HG03575 (cell line): ENCODE data around the gene USP17L25.
"Not testable (repeated sequence)": the region's sequence is repeated elsewhere in the genome, so short reads cannot be mapped to it uniquely, and the experiment has no call there.

Experiments
- ATAC-seq: cut with Tn5 transposase; IDR thresholded peaks from one replicate; pipeline ENCODE4 v1.9.1; 2021; ENCODE audit not compliant: unreplicated experiment, insufficient number of reproducible peaks, low FRiP score; ENCODE audit errors: extremely low read depth

USP17L25 gene, protein sequence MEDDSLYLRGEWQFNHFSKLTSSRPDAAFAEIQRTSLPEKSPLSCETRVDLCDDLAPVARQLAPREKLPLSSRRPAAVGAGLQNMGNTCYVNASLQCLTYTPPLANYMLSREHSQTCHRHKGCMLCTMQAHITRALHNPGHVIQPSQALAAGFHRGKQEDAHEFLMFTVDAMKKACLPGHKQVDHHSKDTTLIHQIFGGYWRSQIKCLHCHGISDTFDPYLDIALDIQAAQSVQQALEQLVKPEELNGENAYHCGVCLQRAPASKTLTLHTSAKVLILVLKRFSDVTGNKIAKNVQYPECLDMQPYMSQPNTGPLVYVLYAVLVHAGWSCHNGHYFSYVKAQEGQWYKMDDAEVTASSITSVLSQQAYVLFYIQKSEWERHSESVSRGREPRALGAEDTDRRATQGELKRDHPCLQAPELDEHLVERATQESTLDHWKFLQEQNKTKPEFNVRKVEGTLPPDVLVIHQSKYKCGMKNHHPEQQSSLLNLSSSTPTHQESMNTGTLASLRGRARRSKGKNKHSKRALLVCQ

DNA sequence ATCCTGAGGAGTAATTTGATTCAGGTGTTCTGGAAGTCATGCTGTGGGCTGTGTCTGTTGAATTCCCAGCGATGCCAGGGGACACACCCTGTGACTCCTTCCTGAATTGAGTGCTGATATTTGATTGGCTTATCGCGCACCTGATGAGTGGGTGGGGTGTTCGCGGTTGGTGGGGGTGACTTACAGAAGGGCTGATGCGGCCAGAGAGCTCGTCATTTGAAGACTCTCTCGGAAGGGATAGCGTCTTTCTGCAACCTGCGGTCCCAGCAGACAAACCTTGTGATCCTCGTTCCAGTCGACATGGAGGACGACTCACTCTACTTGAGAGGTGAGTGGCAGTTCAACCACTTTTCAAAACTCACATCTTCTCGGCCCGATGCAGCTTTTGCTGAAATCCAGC lies at the start of gene USP17L25:
TSS of gene USP17L25 (plus strand) at position 301 of the 400 bp plus-strand sequence. CDS start at position 301, 0 bp downstream.
- ATAC-seq: not testable (repeated sequence)

DNA sequence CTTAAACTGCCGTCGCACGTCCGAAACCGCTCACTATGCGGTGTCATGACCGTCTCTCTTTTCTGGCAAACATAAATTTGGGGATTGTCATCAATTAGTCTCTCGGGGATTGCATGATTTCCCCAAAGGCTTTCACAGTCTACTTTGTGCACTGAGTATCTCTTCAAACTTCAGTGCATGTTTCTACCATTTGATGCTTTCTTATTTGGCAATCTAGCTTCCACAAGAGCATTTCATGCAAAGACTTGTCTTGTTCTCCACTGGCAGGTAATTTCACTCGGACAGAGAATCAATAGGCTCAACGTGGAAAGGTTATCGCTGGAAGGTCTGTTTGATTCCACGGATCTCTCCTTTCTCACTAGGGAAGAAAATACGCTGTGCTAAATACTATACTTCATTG lies 5.5 kb upstream of the USP17L25 start:
- ATAC-seq: not testable (repeated sequence)

DNA sequence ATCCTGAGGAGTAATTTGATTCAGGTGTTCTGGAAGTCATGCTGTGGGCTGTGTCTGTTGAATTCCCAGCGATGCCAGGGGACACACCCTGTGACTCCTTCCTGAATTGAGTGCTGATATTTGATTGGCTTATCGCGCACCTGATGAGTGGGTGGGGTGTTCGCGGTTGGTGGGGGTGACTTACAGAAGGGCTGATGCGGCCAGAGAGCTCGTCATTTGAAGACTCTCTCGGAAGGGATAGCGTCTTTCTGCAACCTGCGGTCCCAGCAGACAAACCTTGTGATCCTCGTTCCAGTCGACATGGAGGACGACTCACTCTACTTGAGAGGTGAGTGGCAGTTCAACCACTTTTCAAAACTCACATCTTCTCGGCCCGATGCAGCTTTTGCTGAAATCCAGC lies 4.8 kb upstream of the USP17L25 start, which contains the start of gene USP17L24:
TSS of gene USP17L24 (plus strand) at position 301 of the 400 bp plus-strand sequence. CDS start at position 301, 0 bp downstream.
- not testable (repeated sequence) for ATAC-seq

DNA sequence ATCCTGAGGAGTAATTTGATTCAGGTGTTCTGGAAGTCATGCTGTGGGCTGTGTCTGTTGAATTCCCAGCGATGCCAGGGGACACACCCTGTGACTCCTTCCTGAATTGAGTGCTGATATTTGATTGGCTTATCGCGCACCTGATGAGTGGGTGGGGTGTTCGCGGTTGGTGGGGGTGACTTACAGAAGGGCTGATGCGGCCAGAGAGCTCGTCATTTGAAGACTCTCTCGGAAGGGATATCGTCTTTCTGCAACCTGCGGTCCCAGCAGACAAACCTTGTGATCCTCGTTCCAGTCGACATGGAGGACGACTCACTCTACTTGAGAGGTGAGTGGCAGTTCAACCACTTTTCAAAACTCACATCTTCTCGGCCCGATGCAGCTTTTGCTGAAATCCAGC lies 4.6 kb downstream of the USP17L25 start, which contains the start of gene USP17L26:
TSS of gene USP17L26 (plus strand) at position 301 of the 400 bp plus-strand sequence. CDS start at position 301, 0 bp downstream.
- not testable (repeated sequence) for ATAC-seq

DNA sequence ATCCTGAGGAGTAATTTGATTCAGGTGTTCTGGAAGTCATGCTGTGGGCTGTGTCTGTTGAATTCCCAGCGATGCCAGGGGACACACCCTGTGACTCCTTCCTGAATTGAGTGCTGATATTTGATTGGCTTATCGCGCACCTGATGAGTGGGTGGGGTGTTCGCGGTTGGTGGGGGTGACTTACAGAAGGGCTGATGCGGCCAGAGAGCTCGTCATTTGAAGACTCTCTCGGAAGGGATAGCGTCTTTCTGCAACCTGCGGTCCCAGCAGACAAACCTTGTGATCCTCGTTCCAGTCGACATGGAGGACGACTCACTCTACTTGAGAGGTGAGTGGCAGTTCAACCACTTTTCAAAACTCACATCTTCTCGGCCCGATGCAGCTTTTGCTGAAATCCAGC lies 9.4 kb downstream of the USP17L25 start, which contains the start of gene USP17L5:
TSS of gene USP17L5 (plus strand) at position 301 of the 400 bp plus-strand sequence. CDS start at position 301, 0 bp downstream.
- ATAC-seq: not testable (repeated sequence)

DNA sequence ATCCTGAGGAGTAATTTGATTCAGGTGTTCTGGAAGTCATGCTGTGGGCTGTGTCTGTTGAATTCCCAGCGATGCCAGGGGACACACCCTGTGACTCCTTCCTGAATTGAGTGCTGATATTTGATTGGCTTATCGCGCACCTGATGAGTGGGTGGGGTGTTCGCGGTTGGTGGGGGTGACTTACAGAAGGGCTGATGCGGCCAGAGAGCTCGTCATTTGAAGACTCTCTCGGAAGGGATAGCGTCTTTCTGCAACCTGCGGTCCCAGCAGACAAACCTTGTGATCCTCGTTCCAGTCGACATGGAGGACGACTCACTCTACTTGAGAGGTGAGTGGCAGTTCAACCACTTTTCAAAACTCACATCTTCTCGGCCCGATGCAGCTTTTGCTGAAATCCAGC lies 14.1 kb downstream of the USP17L25 start, which contains the start of gene USP17L27:
TSS of gene USP17L27 (plus strand) at position 301 of the 400 bp plus-strand sequence. CDS start at position 301, 0 bp downstream.
- not testable (repeated sequence) for ATAC-seq

DNA sequence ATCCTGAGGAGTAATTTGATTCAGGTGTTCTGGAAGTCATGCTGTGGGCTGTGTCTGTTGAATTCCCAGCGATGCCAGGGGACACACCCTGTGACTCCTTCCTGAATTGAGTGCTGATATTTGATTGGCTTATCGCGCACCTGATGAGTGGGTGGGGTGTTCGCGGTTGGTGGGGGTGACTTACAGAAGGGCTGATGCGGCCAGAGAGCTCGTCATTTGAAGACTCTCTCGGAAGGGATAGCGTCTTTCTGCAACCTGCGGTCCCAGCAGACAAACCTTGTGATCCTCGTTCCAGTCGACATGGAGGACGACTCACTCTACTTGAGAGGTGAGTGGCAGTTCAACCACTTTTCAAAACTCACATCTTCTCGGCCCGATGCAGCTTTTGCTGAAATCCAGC lies 18.9 kb downstream of the USP17L25 start, which contains the start of gene USP17L28:
TSS of gene USP17L28 (plus strand) at position 301 of the 400 bp plus-strand sequence. CDS start at position 301, 0 bp downstream.
- not testable (repeated sequence) for ATAC-seq

DNA sequence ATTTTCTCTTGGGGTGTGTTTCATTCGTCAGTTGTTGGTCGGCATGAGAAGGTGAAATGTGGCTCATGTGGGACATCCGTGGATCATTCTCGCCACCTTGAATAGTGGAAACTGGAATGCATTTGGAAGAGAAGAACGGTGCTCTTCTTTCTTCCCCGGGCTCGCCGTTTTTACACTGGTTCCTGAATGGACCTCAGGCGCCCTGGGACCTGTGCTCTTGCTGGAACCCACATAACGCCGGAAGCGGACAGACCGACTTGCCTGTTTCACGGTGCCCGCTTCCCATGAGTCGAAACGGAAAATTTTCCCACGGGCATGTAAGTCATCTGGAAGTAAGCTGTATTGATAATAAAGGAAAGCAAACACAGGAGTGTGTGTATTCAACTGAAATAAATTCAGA lies 21.2 kb downstream of the USP17L25 start:
- ATAC-seq: not testable (repeated sequence)

DNA sequence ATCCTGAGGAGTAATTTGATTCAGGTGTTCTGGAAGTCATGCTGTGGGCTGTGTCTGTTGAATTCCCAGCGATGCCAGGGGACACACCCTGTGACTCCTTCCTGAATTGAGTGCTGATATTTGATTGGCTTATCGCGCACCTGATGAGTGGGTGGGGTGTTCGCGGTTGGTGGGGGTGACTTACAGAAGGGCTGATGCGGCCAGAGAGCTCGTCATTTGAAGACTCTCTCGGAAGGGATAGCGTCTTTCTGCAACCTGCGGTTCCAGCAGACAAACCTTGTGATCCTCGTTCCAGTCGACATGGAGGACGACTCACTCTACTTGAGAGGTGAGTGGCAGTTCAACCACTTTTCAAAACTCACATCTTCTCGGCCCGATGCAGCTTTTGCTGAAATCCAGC lies 23.6 kb downstream of the USP17L25 start, which contains the start of gene USP17L29:
TSS of gene USP17L29 (plus strand) at position 301 of the 400 bp plus-strand sequence. CDS start at position 301, 0 bp downstream.
- not testable (repeated sequence) for ATAC-seq

DNA sequence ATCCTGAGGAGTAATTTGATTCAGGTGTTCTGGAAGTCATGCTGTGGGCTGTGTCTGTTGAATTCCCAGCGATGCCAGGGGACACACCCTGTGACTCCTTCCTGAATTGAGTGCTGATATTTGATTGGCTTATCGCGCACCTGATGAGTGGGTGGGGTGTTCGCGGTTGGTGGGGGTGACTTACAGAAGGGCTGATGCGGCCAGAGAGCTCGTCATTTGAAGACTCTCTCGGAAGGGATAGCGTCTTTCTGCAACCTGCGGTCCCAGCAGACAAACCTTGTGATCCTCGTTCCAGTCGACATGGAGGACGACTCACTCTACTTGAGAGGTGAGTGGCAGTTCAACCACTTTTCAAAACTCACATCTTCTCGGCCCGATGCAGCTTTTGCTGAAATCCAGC lies 33.1 kb downstream of the USP17L25 start, which contains the start of gene USP17L30:
TSS of gene USP17L30 (plus strand) at position 301 of the 400 bp plus-strand sequence. CDS start at position 301, 0 bp downstream.
- ATAC-seq: not testable (repeated sequence)

DNA sequence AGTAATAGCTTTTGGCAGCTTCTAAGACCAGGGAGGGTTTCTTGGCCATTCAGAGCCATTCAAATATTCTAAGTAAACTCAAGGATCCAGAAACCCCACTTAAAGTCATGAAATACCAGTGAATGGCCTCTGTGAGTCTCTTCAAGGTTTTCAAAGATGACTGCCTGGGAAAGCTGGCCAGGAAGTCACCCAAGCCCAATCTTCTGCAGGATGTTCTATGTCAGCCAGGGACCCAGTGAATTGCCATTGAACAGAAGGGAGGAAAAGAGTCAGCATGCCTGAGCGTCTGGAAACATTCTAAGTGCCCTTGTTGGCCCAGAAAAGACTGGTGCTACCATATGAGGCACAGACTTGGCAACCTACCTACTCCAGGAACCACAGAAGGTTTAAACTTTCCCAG lies 50.2 kb downstream of the USP17L25 start:
- not testable (repeated sequence) for ATAC-seq
